NCI-H2227 (cell line): ENCODE data around the gene TRAPPC14.

Experiments
- DNase-seq: peaks from one replicate; lab custom pipeline; 2025; ENCODE audit not compliant: unreplicated experiment; lab: John Stamatoyannopoulos, UW

Gene TRAPPC14

GRCh38 chr7:100126931-100127865 lies 31.3 kb downstream of the TRAPPC14 start, which contains the start of gene MBLAC1:
MBLAC1 (plus strand) TSS chr7:100126967; CDS start chr7:100127396, 429 bp downstream.
- DNase-seq = peak; percentile 96

DNA sequence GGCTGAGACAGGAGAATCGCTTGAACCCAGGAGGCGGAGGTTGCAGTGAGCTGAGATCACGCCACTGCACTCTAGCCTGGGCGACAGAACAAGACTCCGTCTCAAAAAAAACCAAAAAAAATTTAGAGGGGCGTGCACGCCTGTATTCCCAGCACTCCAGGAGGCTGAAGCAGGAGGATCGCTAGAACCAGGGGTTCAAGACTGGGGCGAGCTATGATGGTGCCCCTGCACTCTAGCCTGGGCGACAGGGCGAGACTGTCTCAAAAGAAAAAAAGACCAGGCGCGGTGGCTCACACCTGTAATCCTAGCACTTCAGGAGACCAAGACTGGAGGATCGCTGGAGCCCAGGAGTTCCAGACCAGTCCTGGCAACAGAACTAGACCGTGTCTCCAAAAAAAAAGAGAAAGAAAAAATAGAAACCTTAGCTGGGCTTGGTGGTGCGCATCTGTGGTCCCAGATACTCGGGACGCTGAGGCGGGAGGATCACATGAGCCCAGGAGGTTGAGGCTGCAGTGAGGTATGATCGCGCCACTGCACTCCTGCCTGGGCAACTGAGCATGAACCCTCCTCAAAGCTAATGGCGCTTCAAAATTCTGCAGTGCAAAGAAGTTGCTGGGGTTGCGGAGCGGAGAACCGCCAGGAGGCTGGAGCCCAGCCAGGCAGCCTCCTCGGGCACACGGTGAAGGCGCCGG lies 32.1 kb downstream of the TRAPPC14 start:
- no peak for DNase-seq

DNA sequence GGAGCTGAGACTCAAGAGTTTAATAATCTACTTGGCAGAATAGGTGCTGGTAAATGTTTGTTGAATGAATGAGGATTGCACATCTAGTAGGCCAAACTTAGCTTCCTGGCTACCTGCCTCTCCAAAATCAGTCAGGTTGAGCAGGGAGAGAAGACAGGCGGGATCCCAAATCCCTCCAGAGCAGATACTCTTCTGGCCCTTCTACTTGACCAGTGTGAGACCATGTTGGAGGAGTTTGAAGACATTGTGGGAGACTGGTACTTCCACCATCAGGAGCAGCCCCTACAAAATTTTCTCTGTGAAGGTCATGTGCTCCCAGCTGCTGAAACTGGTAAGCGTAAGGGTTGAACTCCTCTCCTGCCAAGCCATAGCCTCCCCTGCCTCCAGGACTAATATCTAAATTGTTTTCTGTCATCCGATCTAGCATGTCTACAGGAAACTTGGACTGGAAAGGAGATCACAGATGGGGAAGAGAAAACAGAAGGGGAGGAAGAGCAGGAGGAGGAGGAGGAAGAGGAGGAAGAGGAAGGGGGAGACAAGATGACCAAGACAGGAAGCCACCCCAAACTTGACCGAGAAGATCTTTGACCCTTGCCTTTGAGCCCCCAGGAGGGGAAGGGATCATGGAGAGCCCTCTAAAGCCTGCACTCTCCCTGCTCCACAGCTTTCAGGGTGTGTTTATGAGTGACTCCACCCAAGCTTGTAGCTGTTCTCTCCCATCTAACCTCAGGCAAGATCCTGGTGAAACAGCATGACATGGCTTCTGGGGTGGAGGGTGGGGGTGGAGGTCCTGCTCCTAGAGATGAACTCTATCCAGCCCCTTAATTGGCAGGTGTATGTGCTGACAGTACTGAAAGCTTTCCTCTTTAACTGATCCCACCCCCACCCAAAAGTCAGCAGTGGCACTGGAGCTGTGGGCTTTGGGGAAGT lies 34.0 kb downstream of the TRAPPC14 start:
- no peak for DNase-seq

GRCh38 chr7:100122568-100122967 lies 36.0 kb downstream of the TRAPPC14 start:
- no peak for DNase-seq

GRCh38 chr7:100122067-100122466 lies 36.5 kb downstream of the TRAPPC14 start:
- no peak for DNase-seq

DNA sequence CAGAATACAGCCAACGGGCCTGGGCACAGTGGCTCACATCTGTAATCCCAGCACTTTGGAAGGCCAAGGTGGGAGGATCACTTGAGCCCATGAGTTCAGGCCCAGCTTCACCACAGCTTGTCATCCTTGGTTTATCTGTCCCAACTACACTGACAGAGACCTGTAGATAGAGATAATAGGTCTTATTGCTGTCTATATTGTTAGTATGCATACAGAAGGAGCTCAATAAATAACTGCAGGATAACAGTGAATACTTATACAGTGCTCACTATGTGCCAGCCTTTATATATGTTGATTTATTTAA lies 37.8 kb downstream of the TRAPPC14 start:
- no peak for DNase-seq

GRCh38 chr7:100119970-100120732 lies 38.4 kb downstream of the TRAPPC14 start:
- peak; percentile 72 for DNase-seq

- peak; percentile 98 for DNase-seq
Observed at GRCh38 chr7:100119072-100119969, 39.2 kb downstream of the TRAPPC14 start, which contains the start of the genes CNPY4 and TAF6. CNPY4 (plus strand) TSS chr7:100119634; CDS start chr7:100119745, 111 bp downstream. TAF6 (minus strand) TSS chr7:100119358; CDS start chr7:100114209, 5,149 bp downstream.

- DNase-seq = no peak
Observed at GRCh38 chr7:100118388-100119071, 40.0 kb downstream of the TRAPPC14 start.

GRCh38 chr7:100115026-100115425 lies 43.5 kb downstream of the TRAPPC14 start:
- no peak for DNase-seq

DNA sequence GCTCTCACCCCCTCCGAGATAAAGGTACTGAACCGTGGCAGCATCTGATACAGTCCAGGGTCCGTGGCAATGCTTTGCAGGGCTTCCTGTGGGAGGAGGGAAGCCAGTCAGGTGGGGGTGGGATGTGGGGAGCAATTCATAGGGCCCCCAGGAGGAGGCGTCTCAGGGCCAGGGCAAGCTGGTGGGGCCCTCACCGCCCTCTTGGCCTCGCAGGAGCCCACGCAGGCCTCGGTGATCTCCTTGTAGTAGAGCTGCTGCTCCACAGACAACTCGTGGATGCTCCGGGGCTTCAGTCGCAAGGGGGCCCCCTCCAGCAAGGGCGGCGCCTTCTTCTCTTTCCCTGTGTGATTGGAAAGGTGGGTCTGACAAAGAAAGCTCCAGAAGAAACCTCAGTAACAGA lies 46.6 kb downstream of the TRAPPC14 start:
- DNase-seq = no peak

GRCh38 chr7:100111156-100111555 lies 47.4 kb downstream of the TRAPPC14 start:
- no peak for DNase-seq

- DNase-seq = no peak
Observed at GRCh38 chr7:100109521-100110163, 48.9 kb downstream of the TRAPPC14 start.

- no peak for DNase-seq
Observed at GRCh38 chr7:100107890-100108289, 50.6 kb downstream of the TRAPPC14 start.

DNA sequence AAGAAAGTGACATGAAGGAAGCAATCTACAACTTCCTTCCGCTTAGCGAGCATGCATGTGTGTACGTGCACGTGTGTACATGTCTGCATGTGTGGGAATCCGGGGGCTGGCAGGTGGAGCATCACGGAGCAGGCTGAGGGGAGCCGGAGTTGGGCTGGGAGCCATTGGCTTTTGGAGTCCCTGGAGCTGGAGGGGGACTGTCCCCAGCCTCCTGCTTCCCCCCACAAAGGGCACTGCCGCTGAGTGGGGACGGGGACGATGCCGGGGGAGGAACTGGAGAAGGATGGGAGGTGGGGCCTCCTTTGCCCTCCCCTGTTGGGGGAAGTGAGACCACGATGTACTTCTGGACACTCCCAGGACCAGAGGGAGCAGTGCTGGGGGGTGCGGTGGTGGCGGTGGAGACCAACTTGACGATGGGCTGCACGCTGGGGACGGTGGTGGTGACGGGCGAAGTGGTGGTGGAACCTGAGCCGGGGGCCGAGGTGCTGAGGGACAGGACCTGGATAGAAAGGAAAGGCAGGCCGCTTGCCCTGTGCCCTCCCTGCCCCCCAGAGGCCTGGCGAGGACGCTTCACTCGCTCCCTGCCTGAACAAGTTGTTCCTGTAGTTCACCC lies 51.3 kb downstream of the TRAPPC14 start:
- no peak for DNase-seq

- no peak for DNase-seq
Observed at GRCh38 chr7:100106633-100107032, 51.9 kb downstream of the TRAPPC14 start.

- no peak for DNase-seq
Observed at GRCh38 chr7:100105534-100105933, 53.0 kb downstream of the TRAPPC14 start.
